Activated B cell treated with CpG ODN at 0.5 μM for 24 hours (primary cell): Measurements from ENCODE around the gene GGT7. TPM values are rescaled to one million over a fixed set of nuclear protein-coding genes. Genes with fewer than 3 reads are reported as not detected.

Experiments used
- ATAC-seq: fragments of 200-7000 bp; cut with Tn5 transposase; one replicate; pipeline ENCODE4 v1.10.0; 2021; ENCODE audit warnings: low read depth, mild to moderate bottlenecking, moderate library complexity
- CTCF ChIA-PET: fragments of 350-600 bp; sonication (Branson Sonifier 250); formaldehyde crosslinking; loops from one replicate; lab custom pipeline; 2021; ENCODE audit warnings: antibody characterized with exemption; lab: Charles Lee
- POLR2A ChIA-PET: fragments of 350-600 bp; sonication (Branson Sonifier 250); formaldehyde crosslinking; loops from one replicate; lab custom pipeline; 2021; ENCODE audit warnings: antibody characterized with exemption; lab: Charles Lee
- DNase-seq: peaks from one replicate; pipeline ENCODE4 v3.0.0; 2022
- H3K27ac Mint-ChIP-seq: one replicate; pipeline ENCODE4 v1.8.0; 2020; ENCODE audit warnings: mixed read lengths
- H3K27me3 Mint-ChIP-seq: one replicate; pipeline ENCODE4 v1.8.0; 2021; ENCODE audit warnings: mixed read lengths
- H3K36me3 Mint-ChIP-seq: one replicate; pipeline ENCODE4 v1.8.0; 2021; ENCODE audit warnings: low read depth, mixed read lengths
- H3K4me1 Mint-ChIP-seq: one replicate; pipeline ENCODE4 v1.8.0; 2021; ENCODE audit warnings: mixed read lengths
- H3K4me3 Mint-ChIP-seq: one replicate; pipeline ENCODE4 v1.8.0; 2020; ENCODE audit warnings: mild to moderate bottlenecking, mixed read lengths
- H3K9me3 Mint-ChIP-seq: one replicate; pipeline ENCODE4 v1.8.0; 2020; ENCODE audit warnings: mixed read lengths
- intact Hi-C: fragments of 100-400 bp; cut with micrococcal nuclease; formaldehyde crosslinking; loops from one replicate; pipeline ENCODE4 v1.15.1; 2024
- total RNA-seq: library from RNA; stranded (reverse); gene quantifications from 2 replicates; pipeline ENCODE4 v1.2.3, GENCODE V29; 2022
- TF ChIP-seq, protein P1 (sequence below): fragments of 200-600 bp; IDR thresholded peaks from one replicate; pipeline ENCODE4 v1.8.0; 2022; ENCODE audit warnings: antibody characterized with exemption, mild to moderate bottlenecking

GGT7 gene
- total RNA-seq, 1 donor from 2014 or later: 20.6 TPM

DNA sequence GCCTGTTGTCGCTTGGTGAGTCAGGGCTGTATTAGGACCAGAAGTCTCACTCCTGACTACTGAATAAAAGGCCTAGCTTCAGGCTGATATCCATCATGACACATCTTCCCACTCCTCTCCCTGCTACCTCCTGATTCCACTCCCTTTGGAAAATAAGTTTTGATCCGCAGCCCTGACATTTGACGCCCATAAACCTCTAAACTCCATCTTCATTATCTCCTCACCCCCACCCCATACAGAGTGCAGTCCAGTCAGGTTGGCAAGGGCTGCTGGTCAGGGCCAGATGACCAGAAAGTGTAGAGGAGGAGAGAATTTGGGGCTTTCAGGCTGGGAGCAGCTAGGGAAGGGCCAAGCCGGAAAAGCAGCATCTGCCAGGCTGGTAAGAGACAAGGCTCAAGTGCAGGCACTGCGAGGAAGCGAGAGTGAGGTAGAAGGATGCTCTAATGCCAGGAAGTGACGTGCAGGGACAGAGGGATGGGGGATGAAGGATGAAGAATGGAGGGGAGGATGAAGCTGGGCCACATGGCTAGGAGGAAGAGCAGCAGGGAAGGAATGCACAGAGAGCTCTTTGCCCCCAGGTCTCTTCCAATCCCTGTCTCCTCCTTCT, 1.2 kb downstream of the GGT7 start:
- no peak for ATAC-seq
- Mint-ChIP-seq H3K4me3 (peak overlapping the region; percentile 84), H3K27me3 (no peaks in the 10 kb centered on the region), H3K36me3 (no peaks in the 10 kb centered on the region), H3K9me3 (no peaks in the 10 kb centered on the region), H3K27ac (no peak overlapping the region), H3K4me1 (peaks cover 46% of the 10 kb centered on the region)
- ChIA-PET POLR2A (interaction anchor here (0.7 to 1.3 kb wide), 2 partner anchors 28 to 85 kb away, joined by 3 read pairs; partner anchors contain the start of gene MYH7B), CTCF (no interaction called here)
- intact Hi-C loops: loop anchor here (10.0 kb wide), 1 partner anchor 1083 kb away; the partner anchor contains the start of gene SCAND1
- DNase-seq: no peak
- TF ChIP-seq, protein P1, sequence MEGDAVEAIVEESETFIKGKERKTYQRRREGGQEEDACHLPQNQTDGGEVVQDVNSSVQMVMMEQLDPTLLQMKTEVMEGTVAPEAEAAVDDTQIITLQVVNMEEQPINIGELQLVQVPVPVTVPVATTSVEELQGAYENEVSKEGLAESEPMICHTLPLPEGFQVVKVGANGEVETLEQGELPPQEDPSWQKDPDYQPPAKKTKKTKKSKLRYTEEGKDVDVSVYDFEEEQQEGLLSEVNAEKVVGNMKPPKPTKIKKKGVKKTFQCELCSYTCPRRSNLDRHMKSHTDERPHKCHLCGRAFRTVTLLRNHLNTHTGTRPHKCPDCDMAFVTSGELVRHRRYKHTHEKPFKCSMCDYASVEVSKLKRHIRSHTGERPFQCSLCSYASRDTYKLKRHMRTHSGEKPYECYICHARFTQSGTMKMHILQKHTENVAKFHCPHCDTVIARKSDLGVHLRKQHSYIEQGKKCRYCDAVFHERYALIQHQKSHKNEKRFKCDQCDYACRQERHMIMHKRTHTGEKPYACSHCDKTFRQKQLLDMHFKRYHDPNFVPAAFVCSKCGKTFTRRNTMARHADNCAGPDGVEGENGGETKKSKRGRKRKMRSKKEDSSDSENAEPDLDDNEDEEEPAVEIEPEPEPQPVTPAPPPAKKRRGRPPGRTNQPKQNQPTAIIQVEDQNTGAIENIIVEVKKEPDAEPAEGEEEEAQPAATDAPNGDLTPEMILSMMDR: no peak

DNA sequence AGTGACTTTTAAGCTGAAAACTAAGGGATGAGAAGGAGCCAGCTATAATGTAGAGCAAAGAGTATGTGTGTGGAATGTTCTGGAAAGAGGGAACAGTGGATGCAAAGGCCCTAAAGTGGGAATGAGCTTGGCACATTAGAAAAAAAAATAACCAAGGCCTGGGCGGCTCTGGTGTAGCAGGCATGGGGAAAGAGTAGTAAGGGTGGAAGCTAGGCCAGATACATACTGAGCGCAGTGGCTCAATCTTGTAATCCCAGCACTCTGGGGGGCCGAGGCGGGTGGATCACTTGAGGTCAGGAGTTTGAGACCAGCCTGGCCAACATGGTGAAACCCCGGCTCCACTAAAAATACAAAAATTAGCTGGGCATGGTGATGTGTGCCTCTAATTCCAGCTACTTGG, 8.4 kb downstream of the GGT7 start:
- intact Hi-C loops: no loop called here
- ChIA-PET CTCF (no interaction called here), POLR2A (no interaction called here)
- DNase-seq: no peak
- Mint-ChIP-seq H3K27me3 (no peaks in the 10 kb centered on the region), H3K36me3 (peaks cover 14% of the 10 kb centered on the region), H3K4me3 (no peak overlapping the region), H3K9me3 (no peaks in the 10 kb centered on the region), H3K4me1 (no peaks in the 10 kb centered on the region), H3K27ac (no peak overlapping the region)
- no peak for ATAC-seq
- TF ChIP-seq, protein P1: no peak

DNA sequence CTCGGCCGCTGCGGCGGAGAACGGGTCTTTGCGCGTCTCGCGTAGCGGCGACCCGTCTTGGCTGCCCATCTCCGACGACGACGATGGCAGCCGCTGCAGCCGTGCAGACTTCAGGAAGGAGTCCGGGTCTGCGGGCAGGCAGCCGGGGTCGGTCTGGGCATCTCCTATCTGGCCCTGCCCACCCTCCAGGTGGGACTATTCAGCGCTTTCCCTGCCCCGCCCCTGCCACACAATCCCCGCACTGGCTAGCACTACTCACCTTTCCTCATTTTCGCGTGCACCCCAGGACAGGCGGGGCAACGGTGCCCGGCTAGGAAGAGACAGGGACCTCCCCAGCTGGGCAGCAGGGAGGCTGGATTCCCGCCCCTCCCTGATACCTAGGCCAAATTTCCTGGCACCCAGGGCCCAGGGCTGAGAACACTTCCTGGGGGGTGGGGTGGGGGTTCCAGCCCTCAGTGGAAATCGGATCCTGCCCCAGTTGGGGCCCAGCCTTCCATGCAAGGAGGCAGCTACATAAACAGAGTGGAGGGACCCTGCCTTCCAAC, 9.2 kb downstream of the GGT7 start:
- ChIA-PET POLR2A (no interaction called here), CTCF (no interaction called here)
- TF ChIP-seq, protein P1: no peak
- H3K36me3 Mint-ChIP-seq: peaks cover 16% of the 10 kb centered on the region
- DNase-seq (no peak), ATAC-seq (no peak)
- no peaks in the 10 kb centered on the region for H3K9me3 Mint-ChIP-seq
- intact Hi-C loops: no loop called here
- H3K27ac Mint-ChIP-seq: no peak overlapping the region
- no peaks in the 10 kb centered on the region for H3K27me3 Mint-ChIP-seq
- no peak overlapping the region for H3K4me3 Mint-ChIP-seq
- H3K4me1 Mint-ChIP-seq: no peaks in the 10 kb centered on the region

DNA sequence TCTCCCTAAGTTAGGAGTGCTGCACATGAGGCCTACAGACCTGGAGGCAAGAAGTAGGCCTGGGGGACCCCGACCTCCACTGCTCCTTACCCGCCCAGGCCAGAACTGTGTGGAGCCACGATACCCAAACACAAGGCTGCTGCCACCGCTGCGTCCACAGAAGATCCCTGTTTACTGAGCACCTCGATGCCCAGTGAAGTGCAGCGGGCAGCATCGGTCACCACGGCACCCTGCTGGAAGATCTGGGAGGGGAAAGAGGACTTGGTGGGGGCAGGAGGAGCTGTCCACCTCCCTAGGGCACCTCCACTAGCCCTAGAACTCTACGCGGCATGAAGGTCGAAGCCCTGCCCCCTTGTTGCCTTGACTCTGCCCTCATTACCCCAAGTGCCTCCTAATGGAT, 9.9 kb downstream of the GGT7 start:
- no peak overlapping the region for H3K4me3 Mint-ChIP-seq
- ChIA-PET POLR2A (interaction anchor here (0.9 kb wide), 1 partner anchor 13 kb away, joined by 6 read pairs; the partner anchor contains the start of gene ACSS2), CTCF (no interaction called here)
- H3K9me3 Mint-ChIP-seq: no peaks in the 10 kb centered on the region
- peaks cover 19% of the 10 kb centered on the region for H3K36me3 Mint-ChIP-seq
- ATAC-seq (no peak), DNase-seq (no peak)
- intact Hi-C loops: no loop called here
- H3K27ac Mint-ChIP-seq: no peak overlapping the region
- TF ChIP-seq, protein P1: no peak
- H3K27me3 Mint-ChIP-seq: no peaks in the 10 kb centered on the region
- no peaks in the 10 kb centered on the region for H3K4me1 Mint-ChIP-seq

DNA sequence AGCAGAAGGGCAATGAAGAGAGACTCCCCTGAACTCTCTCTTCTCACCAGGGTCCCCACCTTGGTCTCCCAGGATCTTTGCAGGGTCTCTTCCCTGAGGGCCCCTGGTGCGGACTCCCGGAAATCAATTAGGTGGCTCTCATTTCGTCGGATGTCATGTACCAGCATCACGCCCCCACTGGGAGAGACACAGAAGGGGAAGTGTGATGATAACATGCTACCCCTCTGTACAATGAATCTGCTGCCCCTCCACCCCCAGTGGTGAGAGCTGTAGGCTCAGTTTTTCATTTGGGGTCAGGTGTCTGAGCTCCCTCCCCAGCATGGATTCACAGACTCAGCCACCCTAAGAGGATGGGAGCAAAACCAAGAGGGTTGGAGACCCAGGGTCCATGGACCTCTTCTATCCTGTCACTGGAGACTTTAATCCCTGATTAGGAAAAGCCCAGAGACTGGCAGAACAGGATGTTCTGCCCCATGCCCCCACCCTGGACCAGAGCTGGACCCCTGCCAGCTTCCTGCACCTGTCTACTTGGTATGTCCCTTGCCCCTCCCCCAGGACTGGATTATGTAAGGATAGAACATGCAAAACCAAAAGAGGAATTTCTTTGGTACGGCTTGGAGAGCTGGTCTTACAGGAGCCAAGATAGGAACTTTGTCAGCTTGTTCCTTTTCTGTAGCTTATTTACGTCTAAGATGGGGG, 11.1 kb downstream of the GGT7 start:
- H3K4me3 Mint-ChIP-seq: no peak overlapping the region
- DNase-seq (no peak), ATAC-seq (no peak)
- no peaks in the 10 kb centered on the region for H3K4me1 Mint-ChIP-seq
- TF ChIP-seq, protein P1: no peak
- no peaks in the 10 kb centered on the region for H3K9me3 Mint-ChIP-seq
- POLR2A ChIA-PET: no interaction called here
- intact Hi-C loops: no loop called here
- CTCF ChIA-PET: no interaction called here
- no peak overlapping the region for H3K27ac Mint-ChIP-seq
- peaks cover 19% of the 10 kb centered on the region for H3K36me3 Mint-ChIP-seq
- no peaks in the 10 kb centered on the region for H3K27me3 Mint-ChIP-seq
